AG09319 (cell line): Measurements from ENCODE around the gene SIM2.

Experiments
- DNase-seq: peaks from one replicate; pipeline ENCODE4 v3.0.0-alpha.2; 2010; ENCODE audit warnings: low read depth; ENCODE audit errors: extremely low read depth
- CTCF ChIP-seq: IDR thresholded peaks from 2 replicates; pipeline ENCODE4 v1.5.1; 2011; ENCODE audit warnings: low read depth, mild to moderate bottlenecking, inconsistent platforms, low read length, moderate library complexity

Gene SIM2

GRCh38 chr21:36762642-36763041 is 63.7 kb downstream of the SIM2 start:
- TF ChIP-seq CTCF, result no peak
- no peak for DNase-seq

GRCh38 chr21:36763305-36763704 is 64.4 kb downstream of the SIM2 start:
- no peak for TF ChIP-seq CTCF
- DNase-seq, result no peak

GRCh38 chr21:36765229-36765628 is 66.3 kb downstream of the SIM2 start:
- no peak for DNase-seq
- TF ChIP-seq CTCF, result no peak

GRCh38 chr21:36766511-36766910 is 67.6 kb downstream of the SIM2 start:
- no peak for DNase-seq
- no peak for TF ChIP-seq CTCF

GRCh38 chr21:36767096-36767495 is 68.2 kb downstream of the SIM2 start:
- no peak for TF ChIP-seq CTCF
- DNase-seq, result no peak

GRCh38 chr21:36768496-36768895 is 69.6 kb downstream of the SIM2 start:
- TF ChIP-seq CTCF, result no peak
- DNase-seq, result no peak

GRCh38 chr21:36769051-36769839 is 70.3 kb downstream of the SIM2 start:
- TF ChIP-seq CTCF, result no peak
- DNase-seq, result no peak
